ENCODE measurements around the gene USP8.
A peak's percentile ranks its signal among the peaks of the same experiment; 100 is the strongest.
"Not testable (repeated sequence)": the region's sequence is repeated elsewhere in the genome, so short reads cannot be mapped to it uniquely, and the experiment has no call there.

Gene USP8

GRCh38 chr15:50425219-50425618, 1.0 kb downstream of the USP8 start:
- TF ChIP-seq, protein P1, sequence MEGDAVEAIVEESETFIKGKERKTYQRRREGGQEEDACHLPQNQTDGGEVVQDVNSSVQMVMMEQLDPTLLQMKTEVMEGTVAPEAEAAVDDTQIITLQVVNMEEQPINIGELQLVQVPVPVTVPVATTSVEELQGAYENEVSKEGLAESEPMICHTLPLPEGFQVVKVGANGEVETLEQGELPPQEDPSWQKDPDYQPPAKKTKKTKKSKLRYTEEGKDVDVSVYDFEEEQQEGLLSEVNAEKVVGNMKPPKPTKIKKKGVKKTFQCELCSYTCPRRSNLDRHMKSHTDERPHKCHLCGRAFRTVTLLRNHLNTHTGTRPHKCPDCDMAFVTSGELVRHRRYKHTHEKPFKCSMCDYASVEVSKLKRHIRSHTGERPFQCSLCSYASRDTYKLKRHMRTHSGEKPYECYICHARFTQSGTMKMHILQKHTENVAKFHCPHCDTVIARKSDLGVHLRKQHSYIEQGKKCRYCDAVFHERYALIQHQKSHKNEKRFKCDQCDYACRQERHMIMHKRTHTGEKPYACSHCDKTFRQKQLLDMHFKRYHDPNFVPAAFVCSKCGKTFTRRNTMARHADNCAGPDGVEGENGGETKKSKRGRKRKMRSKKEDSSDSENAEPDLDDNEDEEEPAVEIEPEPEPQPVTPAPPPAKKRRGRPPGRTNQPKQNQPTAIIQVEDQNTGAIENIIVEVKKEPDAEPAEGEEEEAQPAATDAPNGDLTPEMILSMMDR (IDR thresholded peaks at IDR 0.05; ENCODE audit: insufficient read depth, low read depth, low read length, missing control alignments): no peak
- DNase-seq (ENCODE audit: low read depth): no peak

GRCh38 chr15:50425678-50426246, 1.6 kb downstream of the USP8 start:
- DNase-seq (ENCODE audit: low read depth): not testable (repeated sequence)
- H3K4me3 ChIP-seq (ENCODE audit: low read length): peak overlapping the region; percentile 99

More at GRCh38 chr15:50425219-50425618, 1.0 kb downstream of the USP8 start:
- H3K4me3 ChIP-seq (ENCODE audit: low read length): peak overlapping the region; percentile 99

- DNase-seq (ENCODE audit: low read depth): no peak
- H3K4me3 ChIP-seq (ENCODE audit: low read length): no peak overlapping the region
- TF ChIP-seq, protein P1 (IDR thresholded peaks at IDR 0.05; ENCODE audit: insufficient read depth, low read depth, low read length, missing control alignments): no peak
Measured at GRCh38 chr15:50426428-50426827, 2.2 kb downstream of the USP8 start.

GRCh38 chr15:50431204-50431603, 7.0 kb downstream of the USP8 start:
- no peak overlapping the region for H3K4me3 ChIP-seq (ENCODE audit: low read length)
- TF ChIP-seq, protein P1 (IDR thresholded peaks at IDR 0.05; ENCODE audit: insufficient read depth, low read depth, low read length, missing control alignments): no peak
- DNase-seq (ENCODE audit: low read depth): no peak

DNA sequence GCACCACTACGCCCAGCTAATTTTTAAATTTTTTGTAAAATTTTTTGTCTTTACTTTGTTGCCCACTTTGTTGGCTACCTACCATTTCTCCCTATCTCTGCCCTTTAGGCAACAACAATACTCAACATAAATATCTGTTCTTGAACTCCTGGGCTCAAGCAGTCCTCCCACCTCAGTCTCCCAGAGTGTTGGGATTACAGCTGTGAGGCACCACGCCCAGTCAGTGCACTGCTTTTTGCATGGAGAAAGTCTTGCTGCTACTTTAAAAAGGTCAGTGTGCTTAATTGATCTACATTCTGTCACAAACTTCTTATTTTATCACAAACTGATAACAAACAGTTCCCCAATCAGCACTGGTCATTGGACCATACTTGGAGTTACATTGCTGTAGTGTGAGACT, 8.0 kb downstream of the USP8 start:
- H3K4me3 ChIP-seq (ENCODE audit: low read length): no peak overlapping the region
- TF ChIP-seq, protein P1 (IDR thresholded peaks at IDR 0.05; ENCODE audit: insufficient read depth, low read depth, low read length, missing control alignments): no peak
- no peak for DNase-seq (ENCODE audit: low read depth)

GRCh38 chr15:50435772-50436171, 11.6 kb downstream of the USP8 start:
- TF ChIP-seq, protein P1 (IDR thresholded peaks at IDR 0.05; ENCODE audit: insufficient read depth, low read depth, low read length, missing control alignments): no peak
- H3K4me3 ChIP-seq (ENCODE audit: low read length): no peak overlapping the region
- no peak for DNase-seq (ENCODE audit: low read depth)

DNA sequence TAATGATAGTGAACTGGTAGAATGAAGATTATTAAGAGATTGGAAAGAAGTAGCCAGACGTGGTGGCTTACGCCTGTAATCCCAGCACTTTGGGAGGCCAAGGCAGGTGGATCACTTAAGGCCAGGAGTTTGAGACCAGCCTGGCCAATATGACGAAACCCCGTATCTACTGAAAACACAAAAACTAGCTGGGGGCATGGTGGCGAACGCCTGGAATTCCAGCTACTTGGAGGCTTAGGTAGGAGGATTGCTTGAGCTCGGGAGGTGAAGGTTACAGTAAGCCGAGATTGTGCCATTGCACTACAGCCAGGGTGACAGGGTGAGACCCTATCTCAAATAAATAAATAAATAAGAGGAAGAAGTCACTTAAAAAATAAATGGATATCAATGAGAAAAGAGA, 14.0 kb downstream of the USP8 start:
- H3K4me3 ChIP-seq (ENCODE audit: low read length): no peak overlapping the region
- TF ChIP-seq, protein P1 (IDR thresholded peaks at IDR 0.05; ENCODE audit: insufficient read depth, low read depth, low read length, missing control alignments): no peak
- no peak for DNase-seq (ENCODE audit: low read depth)
